Subcutaneous adipose tissue (tissue), 4 donors: ENCODE measurements around the gene TSC22D4. TPM values are rescaled to one million over a fixed set of nuclear protein-coding genes. Genes with fewer than 3 reads are reported as not detected.

Source experiments
- CTCF ChIP-seq: fragments of 450-650 bp; IDR thresholded peaks from one replicate; pipeline ENCODE4 v1.5.1; 2016; ENCODE audit warnings: low read depth, mild to moderate bottlenecking, control low read depth, antibody characterized with exemption, moderate library complexity
- total RNA-seq, 4 donors: library from RNA; depleted of rRNA; stranded (reverse); fragments of >200 nt; gene quantifications; one replicate each; pipeline ENCODE4 v1.1.0, GENCODE V29; 2016

The TSC22D4 gene
- total RNA-seq, 4 donors from 2014 or later, result 17.0 to 35.6 (median 19.1) TPM

- TF ChIP-seq CTCF, result no peak
Measured at GRCh38 chr7:100465702-100466311, 13.2 kb downstream of the TSC22D4 start.

- TF ChIP-seq CTCF, result no peak
Measured at GRCh38 chr7:100465299-100465698, 13.7 kb downstream of the TSC22D4 start.

GRCh38 chr7:100464791-100465190 is 14.2 kb downstream of the TSC22D4 start:
- no peak for TF ChIP-seq CTCF

- TF ChIP-seq CTCF, result no peak
Measured at GRCh38 chr7:100464210-100464660, 14.8 kb downstream of the TSC22D4 start, which contains the start of gene SPACDR. Gene SPACDR (minus strand): TSS chr7:100464260. CDS start chr7:100464025, 235 bp downstream.

GRCh38 chr7:100457033-100457432 is 22.0 kb downstream of the TSC22D4 start:
- no peak for TF ChIP-seq CTCF

- TF ChIP-seq CTCF, result no peak
Measured at GRCh38 chr7:100456562-100456961, 22.5 kb downstream of the TSC22D4 start.

GRCh38 chr7:100455206-100455605 is 23.8 kb downstream of the TSC22D4 start:
- TF ChIP-seq CTCF, result no peak
